K562 (cell line): ENCODE data around the gene PPP1R9B. TPM values are rescaled to one million over a fixed set of nuclear protein-coding genes. Genes with fewer than 3 reads are reported as not detected.
A peak's percentile ranks its signal among the peaks of the same experiment; 100 is the strongest.

ENCODE experiments used
- CSDE1 ChIP-seq, 2 experiments: fragments of 450-650 bp; IDR thresholded peaks; 2 replicates each; pipeline ENCODE4 v1.6.1; 2016; ENCODE audit warnings: mild to moderate bottlenecking in 1 of 2
- EGR1 ChIP-seq: fragments of 450-650 bp; conservative IDR thresholded peaks from 2 replicates; pipeline ENCODE4 v1.6.1; 2017; ENCODE audit warnings: mild to moderate bottlenecking
- HSF4 ChIP-seq: fragments of 250-450 bp; sonication (Bioruptor Pico); IDR thresholded peaks from 2 replicates; pipeline ENCODE4 v2.1.2; 2022; ENCODE audit warnings: mild to moderate bottlenecking, moderate library complexity, borderline replicate concordance
- MAZ ChIP-seq, 2 experiments: fragments of 450-650 bp in 1 of 2; sonication (generic) in 1 of 2; formaldehyde crosslinking; IDR thresholded peaks in 1 of 2; conservative IDR thresholded peaks in 1 of 2; 2 replicates each; pipeline versions ENCODE4 v1.4.0 to v1.5.0; 2020; ENCODE audit warnings: mild to moderate bottlenecking in 1 of 2, missing genetic modification reagents in 1 of 2
- PML ChIP-seq: IDR thresholded peaks from 2 replicates; pipeline ENCODE4 v1.6.1; 2012; ENCODE audit warnings: low read length, inconsistent platforms
- THRAP3 ChIP-seq: fragments of 450-650 bp; IDR thresholded peaks from 2 replicates; pipeline ENCODE4 v1.6.1; 2016; ENCODE audit warnings: mild to moderate bottlenecking, inconsistent platforms, borderline replicate concordance
- ZFP30 ChIP-seq: fragments of 250-450 bp; sonication (Bioruptor Pico); IDR thresholded peaks from 2 replicates; pipeline ENCODE4 v1.8.0; 2022; ENCODE audit warnings: moderate library complexity, mild to moderate bottlenecking, inconsistent platforms, borderline replicate concordance
- polyA plus RNA-seq, 8 experiments: library from polyadenylated mRNA; depleted of rRNA in 4 of 8; stranded (reverse) in 5 of 8; unstranded in 3 of 8; fragments of >200 nt; fragmentation: Nextera tagmentation in 2 of 8; fragmentation: Illumina TruSeq in 1 of 8; extraction: Ambion mirVana in 2 of 8; extraction: Trizol in 1 of 8; gene quantifications; 2 replicates each; pipeline versions ENCODE4 v1.2.1 to v1.2.3, GENCODE V29; 2011 to 2014; ENCODE audit warnings: inconsistent platforms in 1 of 8, missing spikeins in 1 of 8
- total RNA-seq, 7 experiments: library from RNA; depleted of rRNA in 6 of 7; stranded (reverse); fragments of >200 nt in 6 of 7; fragmentation: Illumina TruSeq in 2 of 7; extraction: Trizol in 2 of 7; gene quantifications; 2 replicates each; pipeline versions ENCODE4 v1.2.1 to v1.2.3, GENCODE V29; 2011 to 2021; ENCODE audit warnings: low replicate concordance in 1 of 7
- TF ChIP-seq, protein P1 (sequence below): IDR thresholded peaks from 3 replicates; pipeline ENCODE4 v1.6.1; 2011; ENCODE audit warnings: borderline replicate concordance, mild to moderate bottlenecking, moderate library complexity; ENCODE audit not compliant: insufficient read length; ENCODE audit errors: extremely low read depth
- TF ChIP-seq, protein P2 (sequence below), 2 experiments: IDR thresholded peaks; 2 replicates each; pipeline ENCODE4 v1.6.1; 2012; ENCODE audit warnings: improper control_type of control experiment in 2 of 2, low read depth in 2 of 2, low read length in 2 of 2, borderline replicate concordance in 1 of 2
- TF ChIP-seq, protein P3 (sequence below), 2 experiments: fragments of 450-650 bp; formaldehyde crosslinking in 1 of 2; IDR thresholded peaks; 2 replicates each; pipeline versions ENCODE4 v1.4.0 to v1.6.1; 2014 to 2020; ENCODE audit warnings: mild to moderate bottlenecking in 2 of 2, borderline replicate concordance in 1 of 2, low read depth in 1 of 2
- TF ChIP-seq, protein P4 (sequence below): fragments of 450-650 bp; formaldehyde crosslinking; IDR thresholded peaks from 2 replicates; pipeline ENCODE4 v1.4.0; 2020; ENCODE audit warnings: mild to moderate bottlenecking, moderate library complexity

The PPP1R9B gene
- total and polyA plus RNA-seq, 9 of the 15 experiments (the other 6 are each of a cell fraction or from before 2014, with no cell fraction given), result 0.10 to 63.5 (median 24.7) TPM

DNA sequence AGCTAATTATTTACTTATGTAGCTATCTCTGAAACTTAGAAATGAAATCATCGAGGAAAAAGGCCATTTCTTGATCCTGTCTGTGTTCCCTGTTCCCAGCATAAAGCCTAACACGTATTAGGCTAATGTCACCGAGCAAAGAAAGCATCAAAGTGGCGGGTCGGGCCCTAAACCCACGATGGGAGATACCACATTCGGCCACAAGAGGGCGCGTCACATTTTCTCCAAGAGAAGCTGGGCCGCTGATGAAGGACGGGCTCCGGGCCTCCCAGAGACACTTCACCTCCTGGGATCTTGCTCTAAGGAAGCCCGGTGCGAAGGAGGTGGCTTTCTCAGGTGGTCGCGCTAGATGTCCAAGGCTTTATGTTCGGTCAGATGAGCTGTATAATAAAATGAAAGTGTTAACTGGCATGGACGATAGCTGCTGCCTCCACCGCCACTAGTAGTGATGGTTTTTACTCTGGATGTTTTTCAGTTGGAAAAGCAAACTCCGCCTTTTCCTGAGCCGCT lies 56.2 kb downstream of the PPP1R9B start (continued):
- TF ChIP-seq, protein P1, sequence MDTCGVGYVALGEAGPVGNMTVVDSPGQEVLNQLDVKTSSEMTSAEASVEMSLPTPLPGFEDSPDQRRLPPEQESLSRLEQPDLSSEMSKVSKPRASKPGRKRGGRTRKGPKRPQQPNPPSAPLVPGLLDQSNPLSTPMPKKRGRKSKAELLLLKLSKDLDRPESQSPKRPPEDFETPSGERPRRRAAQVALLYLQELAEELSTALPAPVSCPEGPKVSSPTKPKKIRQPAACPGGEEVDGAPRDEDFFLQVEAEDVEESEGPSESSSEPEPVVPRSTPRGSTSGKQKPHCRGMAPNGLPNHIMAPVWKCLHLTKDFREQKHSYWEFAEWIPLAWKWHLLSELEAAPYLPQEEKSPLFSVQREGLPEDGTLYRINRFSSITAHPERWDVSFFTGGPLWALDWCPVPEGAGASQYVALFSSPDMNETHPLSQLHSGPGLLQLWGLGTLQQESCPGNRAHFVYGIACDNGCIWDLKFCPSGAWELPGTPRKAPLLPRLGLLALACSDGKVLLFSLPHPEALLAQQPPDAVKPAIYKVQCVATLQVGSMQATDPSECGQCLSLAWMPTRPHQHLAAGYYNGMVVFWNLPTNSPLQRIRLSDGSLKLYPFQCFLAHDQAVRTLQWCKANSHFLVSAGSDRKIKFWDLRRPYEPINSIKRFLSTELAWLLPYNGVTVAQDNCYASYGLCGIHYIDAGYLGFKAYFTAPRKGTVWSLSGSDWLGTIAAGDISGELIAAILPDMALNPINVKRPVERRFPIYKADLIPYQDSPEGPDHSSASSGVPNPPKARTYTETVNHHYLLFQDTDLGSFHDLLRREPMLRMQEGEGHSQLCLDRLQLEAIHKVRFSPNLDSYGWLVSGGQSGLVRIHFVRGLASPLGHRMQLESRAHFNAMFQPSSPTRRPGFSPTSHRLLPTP, result no peak
- TF ChIP-seq THRAP3 (no peak), MAZ (CRISPR knock-in tag; conservative IDR thresholded peaks at IDR 0.05 in 1 of 2, IDR thresholded peaks at IDR 0.05 in 1 of 2) (peak in 1 of 2 experiments; percentile 58; a peak in 1 of 4 replicates), ZFP30 (CRISPR knock-in tag) (no peak), HSF4 (CRISPR knock-in tag) (no peak), EGR1 (no peak), PML (no peak), CSDE1 (IDR thresholded peaks at IDR 0.05) (no peak)
- TF ChIP-seq, protein P2, sequence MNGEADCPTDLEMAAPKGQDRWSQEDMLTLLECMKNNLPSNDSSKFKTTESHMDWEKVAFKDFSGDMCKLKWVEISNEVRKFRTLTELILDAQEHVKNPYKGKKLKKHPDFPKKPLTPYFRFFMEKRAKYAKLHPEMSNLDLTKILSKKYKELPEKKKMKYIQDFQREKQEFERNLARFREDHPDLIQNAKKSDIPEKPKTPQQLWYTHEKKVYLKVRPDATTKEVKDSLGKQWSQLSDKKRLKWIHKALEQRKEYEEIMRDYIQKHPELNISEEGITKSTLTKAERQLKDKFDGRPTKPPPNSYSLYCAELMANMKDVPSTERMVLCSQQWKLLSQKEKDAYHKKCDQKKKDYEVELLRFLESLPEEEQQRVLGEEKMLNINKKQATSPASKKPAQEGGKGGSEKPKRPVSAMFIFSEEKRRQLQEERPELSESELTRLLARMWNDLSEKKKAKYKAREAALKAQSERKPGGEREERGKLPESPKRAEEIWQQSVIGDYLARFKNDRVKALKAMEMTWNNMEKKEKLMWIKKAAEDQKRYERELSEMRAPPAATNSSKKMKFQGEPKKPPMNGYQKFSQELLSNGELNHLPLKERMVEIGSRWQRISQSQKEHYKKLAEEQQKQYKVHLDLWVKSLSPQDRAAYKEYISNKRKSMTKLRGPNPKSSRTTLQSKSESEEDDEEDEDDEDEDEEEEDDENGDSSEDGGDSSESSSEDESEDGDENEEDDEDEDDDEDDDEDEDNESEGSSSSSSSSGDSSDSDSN (IDR thresholded peaks at IDR 0.05; ENCODE audit: borderline replicate concordance in 1 of 2, low read depth in 2 of 2, low read length in 2 of 2), result peak in 1 of 2 experiments; percentile 42; a peak in 1 of 4 replicates
- TF ChIP-seq, protein P3, sequence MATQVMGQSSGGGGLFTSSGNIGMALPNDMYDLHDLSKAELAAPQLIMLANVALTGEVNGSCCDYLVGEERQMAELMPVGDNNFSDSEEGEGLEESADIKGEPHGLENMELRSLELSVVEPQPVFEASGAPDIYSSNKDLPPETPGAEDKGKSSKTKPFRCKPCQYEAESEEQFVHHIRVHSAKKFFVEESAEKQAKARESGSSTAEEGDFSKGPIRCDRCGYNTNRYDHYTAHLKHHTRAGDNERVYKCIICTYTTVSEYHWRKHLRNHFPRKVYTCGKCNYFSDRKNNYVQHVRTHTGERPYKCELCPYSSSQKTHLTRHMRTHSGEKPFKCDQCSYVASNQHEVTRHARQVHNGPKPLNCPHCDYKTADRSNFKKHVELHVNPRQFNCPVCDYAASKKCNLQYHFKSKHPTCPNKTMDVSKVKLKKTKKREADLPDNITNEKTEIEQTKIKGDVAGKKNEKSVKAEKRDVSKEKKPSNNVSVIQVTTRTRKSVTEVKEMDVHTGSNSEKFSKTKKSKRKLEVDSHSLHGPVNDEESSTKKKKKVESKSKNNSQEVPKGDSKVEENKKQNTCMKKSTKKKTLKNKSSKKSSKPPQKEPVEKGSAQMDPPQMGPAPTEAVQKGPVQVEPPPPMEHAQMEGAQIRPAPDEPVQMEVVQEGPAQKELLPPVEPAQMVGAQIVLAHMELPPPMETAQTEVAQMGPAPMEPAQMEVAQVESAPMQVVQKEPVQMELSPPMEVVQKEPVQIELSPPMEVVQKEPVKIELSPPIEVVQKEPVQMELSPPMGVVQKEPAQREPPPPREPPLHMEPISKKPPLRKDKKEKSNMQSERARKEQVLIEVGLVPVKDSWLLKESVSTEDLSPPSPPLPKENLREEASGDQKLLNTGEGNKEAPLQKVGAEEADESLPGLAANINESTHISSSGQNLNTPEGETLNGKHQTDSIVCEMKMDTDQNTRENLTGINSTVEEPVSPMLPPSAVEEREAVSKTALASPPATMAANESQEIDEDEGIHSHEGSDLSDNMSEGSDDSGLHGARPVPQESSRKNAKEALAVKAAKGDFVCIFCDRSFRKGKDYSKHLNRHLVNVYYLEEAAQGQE (IDR thresholded peaks at IDR 0.05; ENCODE audit: borderline replicate concordance), result peak; percentile 36; the same call in 1 of the 2 replicates
- TF ChIP-seq, protein P3 (CRISPR knock-in tag; IDR thresholded peaks at IDR 0.05; ENCODE audit: low read depth), result no peak
- TF ChIP-seq, protein P4, sequence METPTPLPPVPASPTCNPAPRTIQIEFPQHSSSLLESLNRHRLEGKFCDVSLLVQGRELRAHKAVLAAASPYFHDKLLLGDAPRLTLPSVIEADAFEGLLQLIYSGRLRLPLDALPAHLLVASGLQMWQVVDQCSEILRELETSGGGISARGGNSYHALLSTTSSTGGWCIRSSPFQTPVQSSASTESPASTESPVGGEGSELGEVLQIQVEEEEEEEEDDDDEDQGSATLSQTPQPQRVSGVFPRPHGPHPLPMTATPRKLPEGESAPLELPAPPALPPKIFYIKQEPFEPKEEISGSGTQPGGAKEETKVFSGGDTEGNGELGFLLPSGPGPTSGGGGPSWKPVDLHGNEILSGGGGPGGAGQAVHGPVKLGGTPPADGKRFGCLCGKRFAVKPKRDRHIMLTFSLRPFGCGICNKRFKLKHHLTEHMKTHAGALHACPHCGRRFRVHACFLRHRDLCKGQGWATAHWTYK (CRISPR knock-in tag), result 0 out of 2 replicates have a peak, but pooled peaks have one; percentile 47
